Caki2 (cell line): Measurements from ENCODE around the gene SETD2. TPM values are rescaled to one million over a fixed set of nuclear protein-coding genes. Genes with fewer than 3 reads are reported as not detected.
"Not testable (repeated sequence)": the region's sequence is repeated elsewhere in the genome, so short reads cannot be mapped to it uniquely, and the experiment has no call there.

ENCODE experiments used
- DNase-seq: peaks from one replicate; pipeline ENCODE4 v3.0.0-alpha.2; 2015; ENCODE audit warnings: low read depth
- in situ Hi-C: cut with HindIII; loops from 2 replicates; pipeline ENCODE4 v1.10.0; 2016; ENCODE audit warnings: low sequenced_read_pairs, low pct_unique_long_range_greater_than_20kb, mixed read lengths
- total RNA-seq: library from RNA; depleted of rRNA; stranded (reverse); fragments of >200 nt; shearing (Covaris generic); gene quantifications from 2 replicates; pipeline ENCODE4 v1.2.3, GENCODE V29; 2014; ENCODE audit warnings: low replicate concordance; rRNA removed

SETD2 gene, protein sequence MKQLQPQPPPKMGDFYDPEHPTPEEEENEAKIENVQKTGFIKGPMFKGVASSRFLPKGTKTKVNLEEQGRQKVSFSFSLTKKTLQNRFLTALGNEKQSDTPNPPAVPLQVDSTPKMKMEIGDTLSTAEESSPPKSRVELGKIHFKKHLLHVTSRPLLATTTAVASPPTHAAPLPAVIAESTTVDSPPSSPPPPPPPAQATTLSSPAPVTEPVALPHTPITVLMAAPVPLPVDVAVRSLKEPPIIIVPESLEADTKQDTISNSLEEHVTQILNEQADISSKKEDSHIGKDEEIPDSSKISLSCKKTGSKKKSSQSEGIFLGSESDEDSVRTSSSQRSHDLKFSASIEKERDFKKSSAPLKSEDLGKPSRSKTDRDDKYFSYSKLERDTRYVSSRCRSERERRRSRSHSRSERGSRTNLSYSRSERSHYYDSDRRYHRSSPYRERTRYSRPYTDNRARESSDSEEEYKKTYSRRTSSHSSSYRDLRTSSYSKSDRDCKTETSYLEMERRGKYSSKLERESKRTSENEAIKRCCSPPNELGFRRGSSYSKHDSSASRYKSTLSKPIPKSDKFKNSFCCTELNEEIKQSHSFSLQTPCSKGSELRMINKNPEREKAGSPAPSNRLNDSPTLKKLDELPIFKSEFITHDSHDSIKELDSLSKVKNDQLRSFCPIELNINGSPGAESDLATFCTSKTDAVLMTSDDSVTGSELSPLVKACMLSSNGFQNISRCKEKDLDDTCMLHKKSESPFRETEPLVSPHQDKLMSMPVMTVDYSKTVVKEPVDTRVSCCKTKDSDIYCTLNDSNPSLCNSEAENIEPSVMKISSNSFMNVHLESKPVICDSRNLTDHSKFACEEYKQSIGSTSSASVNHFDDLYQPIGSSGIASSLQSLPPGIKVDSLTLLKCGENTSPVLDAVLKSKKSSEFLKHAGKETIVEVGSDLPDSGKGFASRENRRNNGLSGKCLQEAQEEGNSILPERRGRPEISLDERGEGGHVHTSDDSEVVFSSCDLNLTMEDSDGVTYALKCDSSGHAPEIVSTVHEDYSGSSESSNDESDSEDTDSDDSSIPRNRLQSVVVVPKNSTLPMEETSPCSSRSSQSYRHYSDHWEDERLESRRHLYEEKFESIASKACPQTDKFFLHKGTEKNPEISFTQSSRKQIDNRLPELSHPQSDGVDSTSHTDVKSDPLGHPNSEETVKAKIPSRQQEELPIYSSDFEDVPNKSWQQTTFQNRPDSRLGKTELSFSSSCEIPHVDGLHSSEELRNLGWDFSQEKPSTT (N-terminal part only)
- 10.9 and 15.7 TPM in 2 replicates for total RNA-seq

DNA sequence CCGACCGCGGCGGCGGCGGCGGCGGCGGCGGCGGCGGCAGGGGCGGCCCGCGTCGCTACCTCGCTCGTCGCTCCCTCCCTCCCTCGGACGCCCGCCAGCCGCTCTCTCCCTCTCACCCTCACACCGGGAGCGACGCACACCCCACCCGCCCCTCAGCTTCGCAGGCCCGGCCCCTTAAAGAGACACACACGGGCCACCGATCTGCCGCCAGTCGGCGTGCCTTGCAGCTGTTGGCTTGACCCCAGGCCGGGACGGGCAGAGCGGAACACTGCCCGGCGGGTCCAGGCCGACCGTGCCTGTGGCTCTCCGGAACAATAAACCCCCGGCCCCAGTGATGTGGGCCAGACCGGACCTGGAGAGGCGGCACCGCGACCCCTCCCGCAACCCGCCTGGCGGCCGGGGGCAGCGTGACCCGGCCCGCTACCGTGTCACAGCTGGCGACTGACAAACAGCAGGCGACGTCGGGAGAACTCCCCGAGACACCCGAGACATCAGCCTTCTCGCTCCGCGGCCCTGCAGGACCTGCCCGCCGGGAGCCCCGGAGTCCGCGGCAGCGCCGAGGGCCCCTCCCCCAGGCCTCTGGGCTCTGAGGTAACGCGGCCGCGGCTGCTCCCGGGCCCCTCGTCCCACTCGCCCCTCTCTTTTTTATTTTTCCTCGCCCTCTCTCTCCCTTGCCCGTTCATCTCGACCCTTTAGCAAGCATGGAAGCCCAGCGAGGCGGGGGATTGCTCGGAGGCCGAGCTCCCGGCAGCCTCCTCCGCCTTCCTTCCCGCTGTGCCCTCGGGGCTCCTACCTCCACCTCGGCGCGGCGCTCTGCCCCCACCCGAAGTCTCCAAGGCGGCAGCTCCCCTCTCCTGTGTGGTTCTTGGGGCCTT lies at the start of gene SETD2:
TSS of gene SETD2 (minus strand) at position 107 of the 875 bp plus-strand sequence. CDS start 189 bp downstream, outside the sequence.
- in situ Hi-C loops, result no loop called here
- peak; percentile 89 for DNase-seq

DNA sequence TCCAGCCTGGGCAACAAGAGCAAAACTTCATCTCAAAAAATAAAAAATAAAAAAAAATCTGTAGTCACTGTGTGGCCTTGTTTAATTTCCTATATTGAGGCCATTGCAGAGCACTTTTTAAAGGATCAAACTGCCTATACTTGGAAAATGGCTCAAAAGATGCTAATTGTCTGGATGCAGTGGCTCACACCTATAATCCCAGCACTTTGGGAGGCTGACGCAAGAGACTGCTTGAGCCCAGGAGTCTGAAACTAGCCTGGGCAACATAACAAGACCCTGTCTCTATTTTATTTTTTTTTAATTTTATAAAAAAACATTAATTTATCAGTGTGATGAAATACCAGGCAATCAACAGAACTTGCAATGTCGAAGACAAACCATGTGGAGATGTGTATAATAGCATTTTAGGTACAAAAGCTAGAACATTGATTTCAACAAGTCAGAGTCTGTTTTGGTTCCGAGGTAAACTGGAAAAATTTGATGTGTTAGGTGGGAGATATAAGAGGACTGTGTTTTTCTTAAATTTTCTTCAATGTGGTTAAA lies 47.0 kb upstream of the SETD2 start:
- in situ Hi-C loops, result no loop called here
- DNase-seq, result no peak

DNA sequence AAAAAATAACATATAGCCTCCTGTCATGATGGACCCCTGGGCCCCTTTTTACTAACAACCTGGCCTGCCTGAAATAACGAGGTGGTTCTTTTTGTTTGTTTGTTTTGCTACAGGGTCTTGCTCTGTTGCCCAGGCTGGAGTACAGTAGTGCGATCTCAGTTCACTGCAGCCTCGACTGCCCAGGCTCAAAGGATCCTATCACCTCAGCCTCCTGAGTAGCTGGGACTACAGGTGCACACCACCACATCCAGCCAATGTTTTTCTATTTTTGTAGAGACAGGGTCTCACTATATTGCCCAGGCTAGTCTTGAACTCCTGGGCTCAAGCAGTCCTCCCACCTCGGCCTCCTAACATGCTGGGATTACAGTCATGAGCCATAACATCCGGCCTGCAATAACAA lies 42.1 kb upstream of the SETD2 start:
- DNase-seq, in situ Hi-C loops: not testable (repeated sequence)

DNA sequence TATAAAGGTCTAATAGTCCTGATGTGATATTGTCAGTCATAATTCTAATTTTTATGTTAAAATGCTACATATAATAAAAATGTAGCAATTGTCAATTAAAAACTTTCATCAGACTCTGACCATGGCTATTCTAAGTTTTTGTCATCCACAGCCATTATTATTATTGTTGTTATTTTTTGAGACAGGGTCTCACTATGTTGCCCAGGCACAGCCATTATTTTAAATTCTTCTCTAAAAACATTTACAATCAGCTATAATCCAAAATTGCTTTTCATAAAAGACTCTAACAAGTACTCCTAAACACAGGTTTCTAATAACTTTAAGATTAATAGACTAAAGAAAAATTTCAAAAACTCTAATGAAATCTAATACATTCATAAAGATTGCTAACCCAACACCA lies 41.0 kb upstream of the SETD2 start:
- no peak for DNase-seq
- in situ Hi-C loops, result no loop called here

DNA sequence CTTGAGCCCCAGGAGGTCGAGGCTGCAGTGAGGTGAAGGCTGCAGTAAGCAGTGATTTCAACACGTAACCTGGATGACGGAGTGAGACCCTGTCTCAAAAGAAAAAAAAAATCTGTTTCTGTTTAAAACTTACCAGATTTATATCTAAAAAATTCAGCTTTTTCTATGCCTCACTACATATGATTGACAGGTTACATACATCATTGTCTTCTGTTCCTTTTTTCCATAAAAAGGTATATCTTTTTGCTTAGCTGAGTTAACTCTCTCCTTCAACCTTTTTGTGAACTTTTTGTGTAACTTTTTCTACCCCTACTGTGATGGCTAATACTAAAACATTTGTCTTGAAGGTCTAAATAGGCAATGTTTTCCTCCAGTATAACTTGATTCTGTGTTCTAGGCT lies 38.6 kb upstream of the SETD2 start:
- no peak for DNase-seq
- in situ Hi-C loops, result no loop called here

DNA sequence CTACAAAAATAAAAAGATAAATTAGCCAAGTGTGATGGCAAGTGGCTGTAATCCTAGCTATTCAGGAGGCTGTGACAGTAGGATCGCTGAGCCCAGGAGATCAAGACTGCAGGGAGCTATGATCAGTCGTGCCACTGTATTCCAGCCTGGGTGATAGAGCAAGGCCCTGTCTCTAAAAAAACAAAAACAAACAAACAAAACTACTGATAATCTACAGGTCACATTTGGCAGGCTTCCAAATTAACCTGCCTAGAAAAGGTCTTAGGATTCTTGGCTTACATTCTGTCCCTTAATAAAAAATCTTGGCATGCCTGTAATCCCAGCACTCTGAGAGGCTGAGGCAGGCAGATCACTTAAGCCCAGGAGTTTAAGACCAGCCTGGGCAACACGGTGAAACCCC lies 33.4 kb upstream of the SETD2 start:
- in situ Hi-C loops, result no loop called here
- no peak for DNase-seq

DNA sequence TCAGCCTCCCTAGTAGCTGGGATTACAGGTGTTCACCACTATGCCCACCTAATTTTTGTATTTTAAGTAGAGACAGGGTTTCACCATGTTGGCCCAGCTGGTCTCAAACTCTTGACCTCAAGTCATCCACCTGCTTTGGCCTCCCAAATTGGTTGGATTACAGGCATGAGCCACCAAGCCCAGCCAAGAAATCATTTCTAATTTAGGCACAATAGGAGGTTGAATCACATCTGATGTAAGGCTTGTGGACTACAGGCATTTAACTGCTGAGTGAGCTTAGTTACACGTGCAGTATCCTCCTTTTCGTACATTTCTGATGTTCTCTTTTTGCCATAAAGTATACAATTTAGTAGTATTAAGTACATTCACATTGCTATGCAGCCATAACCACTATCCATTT lies 31.1 kb upstream of the SETD2 start:
- in situ Hi-C loops, result no loop called here
- DNase-seq, result no peak

DNA sequence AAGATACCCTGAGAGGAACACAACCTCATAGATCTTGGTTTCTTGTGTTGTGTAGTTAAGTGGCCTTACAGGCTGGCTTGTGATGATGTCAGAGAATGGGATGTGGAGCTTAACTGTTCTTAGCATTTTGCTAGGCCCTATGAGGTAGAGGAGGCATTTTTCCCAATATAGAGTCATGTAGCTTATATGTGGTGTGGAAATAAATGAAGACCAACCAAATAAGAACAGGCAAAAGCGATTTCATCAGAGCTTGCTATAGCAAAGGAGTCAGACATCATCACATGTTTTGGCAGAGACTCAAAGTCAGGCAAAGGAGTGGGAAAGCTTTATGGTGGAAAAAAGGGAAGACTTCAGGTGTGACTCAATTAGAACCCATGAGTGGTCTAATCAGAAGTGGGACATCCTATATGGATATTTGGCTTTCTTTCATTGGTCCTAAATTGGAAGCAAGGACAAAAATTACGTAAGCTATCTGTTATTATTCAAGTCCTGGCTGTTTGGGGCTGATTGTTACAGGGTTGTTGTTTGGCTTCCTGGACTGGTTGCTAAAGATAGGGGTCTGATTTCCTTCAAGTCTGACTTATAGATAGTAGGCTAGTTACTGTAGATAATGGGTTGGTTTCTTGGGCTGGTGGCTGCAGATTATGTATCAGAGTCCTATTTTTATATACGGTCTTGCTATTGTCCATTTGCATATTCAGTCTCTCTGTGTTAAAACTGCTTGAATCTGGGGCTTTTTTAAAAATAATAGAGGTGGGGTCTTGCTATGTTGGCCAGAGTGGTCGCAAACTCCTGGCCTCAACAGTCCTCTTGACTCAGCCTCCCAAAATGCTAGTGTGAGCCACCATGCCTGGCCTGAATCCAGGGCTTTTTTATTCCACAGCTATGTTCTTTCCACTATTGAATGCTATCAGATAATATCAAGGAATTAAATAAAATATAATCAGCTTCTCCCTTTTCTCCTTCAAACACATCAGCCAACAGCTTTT lies 30.3 kb upstream of the SETD2 start:
- no peak for DNase-seq
- in situ Hi-C loops, result no loop called here

DNA sequence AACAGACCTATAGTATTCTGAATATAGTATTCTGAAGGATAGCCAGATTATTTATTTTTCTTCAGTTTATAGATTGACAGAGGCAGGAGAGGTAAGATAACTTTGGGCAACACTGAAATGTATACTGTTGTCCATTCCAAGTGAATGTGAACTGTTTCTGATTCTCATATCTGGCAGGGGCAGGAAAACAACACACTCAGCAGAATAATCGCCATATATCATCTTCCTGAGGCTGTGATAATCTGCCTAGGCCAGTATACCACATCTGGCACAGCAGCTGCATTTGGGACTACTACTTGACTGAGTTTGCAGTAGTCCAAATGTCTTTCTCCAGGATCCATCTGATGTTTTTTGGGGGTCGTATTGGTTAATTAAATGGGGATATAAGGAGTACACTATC lies 22.4 kb upstream of the SETD2 start:
- no peak for DNase-seq
- in situ Hi-C loops, result no loop called here

DNA sequence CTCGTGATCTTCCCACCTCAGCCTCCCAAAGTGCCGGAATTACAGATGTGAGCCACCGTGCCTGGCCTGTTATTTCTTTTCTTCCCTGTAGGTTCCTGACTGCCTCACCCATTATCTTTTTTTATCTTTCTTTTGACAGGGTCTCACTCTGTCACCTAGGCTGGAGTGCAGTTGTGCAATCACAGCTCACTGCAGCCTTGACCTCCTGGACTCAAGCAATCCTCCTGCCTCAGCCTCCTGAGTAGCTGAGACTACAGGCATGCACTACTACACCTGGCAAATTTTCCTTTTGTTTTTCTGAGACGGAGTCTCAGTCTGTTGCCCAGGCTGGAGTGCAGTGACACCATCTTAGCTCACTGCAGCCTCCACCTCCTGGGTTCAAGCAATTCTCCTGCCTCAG lies 17.8 kb upstream of the SETD2 start:
- in situ Hi-C loops, DNase-seq: not testable (repeated sequence)

DNA sequence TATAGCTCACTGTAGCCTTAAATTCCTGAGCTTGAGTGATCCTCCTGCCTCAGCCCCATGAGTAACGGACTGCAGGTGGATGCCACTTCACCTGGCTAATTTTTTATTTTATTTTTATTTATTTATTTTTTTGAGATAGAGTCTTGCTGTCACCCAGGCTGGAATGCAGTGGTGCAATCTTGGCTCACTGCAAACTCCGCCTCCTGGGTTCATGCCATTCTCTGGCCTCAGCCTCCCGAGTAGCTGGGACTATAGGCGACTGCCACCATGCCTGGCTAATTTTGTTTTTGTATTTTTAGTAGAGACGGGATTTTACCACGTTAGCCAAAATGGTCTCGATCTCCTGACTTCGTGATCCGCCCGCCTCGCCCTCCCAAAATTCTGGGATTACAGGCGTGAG lies 16.1 kb upstream of the SETD2 start:
- DNase-seq, in situ Hi-C loops: not testable (repeated sequence)

DNA sequence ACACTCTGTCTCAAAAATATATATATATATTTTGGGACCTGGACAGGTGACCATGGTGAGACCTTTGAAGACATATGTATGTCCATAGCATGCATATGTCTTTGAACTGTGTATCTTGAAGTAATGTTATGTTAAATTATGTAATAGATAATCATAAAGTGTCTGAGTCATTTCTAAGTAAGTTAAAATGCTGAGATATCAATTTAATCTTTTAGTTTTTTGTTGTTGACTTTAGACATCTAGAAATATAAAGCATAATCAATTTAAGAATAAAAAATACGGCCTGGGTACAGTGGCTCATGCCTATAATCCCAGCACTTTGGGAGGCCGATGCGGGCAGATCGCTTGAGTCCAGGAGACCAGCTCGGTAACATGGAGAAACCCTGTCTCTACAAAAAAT lies 12.7 kb upstream of the SETD2 start:
- in situ Hi-C loops, result no loop called here
- DNase-seq, result no peak

DNA sequence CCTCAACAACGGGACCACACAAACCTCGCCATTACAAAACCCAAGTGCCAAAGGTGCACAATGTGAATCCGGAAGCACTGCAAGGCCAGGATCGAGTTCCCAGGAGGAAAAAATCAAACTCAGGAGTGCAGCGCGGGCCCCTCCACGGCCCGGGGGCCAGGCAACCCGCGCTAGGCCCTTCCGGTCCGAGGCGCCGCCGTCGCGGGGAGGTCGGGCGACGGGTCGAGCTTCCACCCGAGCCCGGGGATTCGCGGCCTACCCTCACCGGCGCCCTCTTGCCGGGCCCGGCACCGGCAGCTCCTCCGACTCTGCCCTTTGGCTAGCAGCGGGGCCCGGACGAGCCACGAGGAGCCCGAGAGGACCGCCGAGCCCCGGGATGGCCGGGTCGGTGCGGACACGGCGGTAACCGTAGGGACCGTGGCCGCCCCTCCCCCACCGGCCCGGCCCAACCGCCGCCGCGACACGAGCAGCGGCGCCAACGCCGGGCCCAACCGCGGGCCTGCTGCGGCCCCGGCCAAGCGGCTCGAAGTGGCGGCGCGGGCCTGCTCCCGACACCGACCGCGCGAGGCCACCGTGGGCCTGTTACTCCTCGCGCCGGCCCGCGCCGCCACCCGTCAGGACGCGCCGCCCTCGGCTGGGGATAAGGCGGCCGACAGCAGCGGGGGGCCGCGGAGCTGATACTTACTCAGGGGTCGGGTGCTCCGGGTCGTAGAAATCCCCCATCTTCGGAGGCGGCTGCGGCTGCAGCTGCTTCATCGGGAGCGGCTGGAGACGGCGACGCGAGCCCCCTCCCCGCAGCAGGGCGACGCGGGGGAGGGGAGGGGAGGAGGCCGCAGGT lies 525 bp downstream of the SETD2 start:
- in situ Hi-C loops, result no loop called here
- peak; percentile 48 for DNase-seq

DNA sequence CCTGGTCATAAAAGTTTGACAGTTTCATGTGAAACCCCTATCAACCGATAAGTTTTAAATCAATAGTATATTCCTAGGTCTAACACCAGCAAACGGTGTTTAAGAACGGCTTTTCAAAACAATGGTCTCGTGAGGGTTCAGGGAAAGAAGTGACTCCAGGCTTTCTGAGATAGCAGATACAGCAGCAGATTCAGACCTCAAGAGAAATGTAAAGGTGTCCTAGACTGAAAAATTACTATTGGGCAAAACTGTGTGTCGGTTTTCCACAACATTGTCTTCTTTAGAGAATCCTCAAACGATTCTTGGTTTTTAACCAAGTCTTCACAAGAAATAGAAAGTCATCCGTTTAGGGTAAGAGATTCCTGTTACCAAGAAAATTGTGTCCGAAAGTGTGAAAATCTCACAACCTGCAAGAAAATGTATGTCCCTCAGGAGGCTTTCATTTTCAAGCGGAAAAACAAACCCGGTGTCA lies 1.2 kb downstream of the SETD2 start:
- in situ Hi-C loops, result no loop called here
- DNase-seq, result no peak

DNA sequence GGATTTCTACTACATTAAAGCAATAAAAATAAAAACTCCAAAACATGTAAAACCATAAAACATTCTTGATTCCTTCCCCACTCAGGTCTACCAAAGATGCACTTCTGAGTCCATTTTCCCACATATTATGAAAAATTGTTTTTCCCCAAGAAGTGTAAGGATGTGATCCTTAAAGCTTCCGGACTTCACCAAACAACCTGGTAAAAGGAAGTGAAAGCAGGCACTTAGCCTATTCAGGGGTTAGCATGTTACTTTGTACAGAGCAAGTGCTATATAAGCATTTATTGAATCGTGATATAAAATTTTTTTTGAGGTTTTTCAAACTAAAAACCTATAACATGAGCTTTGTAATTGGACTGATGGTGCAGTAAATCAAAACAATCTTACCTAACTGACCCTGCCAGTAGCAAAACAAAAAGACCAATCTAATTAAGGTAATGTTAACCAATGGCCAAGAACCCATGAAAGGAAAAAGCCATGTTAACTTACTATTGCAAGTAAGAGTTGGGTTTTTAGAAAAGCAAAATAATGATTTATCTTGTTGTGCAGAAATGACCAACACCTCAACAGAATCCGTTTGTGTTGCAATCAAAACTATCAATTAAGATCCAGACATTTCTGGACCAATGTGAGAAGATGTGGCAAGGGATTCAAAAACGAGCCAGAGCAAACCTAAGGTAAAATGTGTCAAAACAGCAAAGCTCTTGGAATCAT lies 1.8 kb downstream of the SETD2 start:
- in situ Hi-C loops, result no loop called here
- DNase-seq, result no peak
